Measurements from ENCODE around the gene SCN4A.
"Not testable (repeated sequence)": the region's sequence is repeated elsewhere in the genome, so short reads cannot be mapped to it uniquely, and the experiment has no call there.

SCN4A gene

GRCh38 chr17:63984651-63985386, 12.1 kb upstream of the SCN4A start:
- peak; percentile 49 for DNase-seq

GRCh38 chr17:63984236-63984635, 11.5 kb upstream of the SCN4A start:
- no peak for DNase-seq

DNA sequence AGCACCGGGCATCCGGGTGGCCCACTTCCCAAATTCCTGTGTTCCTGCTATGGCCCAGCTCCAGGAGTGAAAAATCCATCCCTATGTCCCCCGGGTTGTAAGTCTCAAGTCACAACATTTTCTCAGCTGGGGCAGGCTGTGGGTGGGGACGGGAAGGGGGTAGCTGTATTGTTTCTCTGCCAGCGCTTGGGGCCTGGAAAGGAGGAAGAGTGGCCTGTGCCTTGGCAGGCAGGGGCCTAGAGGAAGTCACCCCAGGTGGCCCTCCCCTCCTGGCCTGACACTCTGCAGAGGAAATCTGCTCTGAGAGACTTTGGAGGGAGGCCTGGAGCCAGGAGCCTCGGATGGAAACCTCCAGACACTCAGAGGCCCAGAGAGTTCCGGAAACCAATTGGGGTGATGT, 10.6 kb upstream of the SCN4A start:
- no peak for DNase-seq

GRCh38 chr17:63982641-63983040, 9.9 kb upstream of the SCN4A start:
- not testable (repeated sequence) for DNase-seq

DNA sequence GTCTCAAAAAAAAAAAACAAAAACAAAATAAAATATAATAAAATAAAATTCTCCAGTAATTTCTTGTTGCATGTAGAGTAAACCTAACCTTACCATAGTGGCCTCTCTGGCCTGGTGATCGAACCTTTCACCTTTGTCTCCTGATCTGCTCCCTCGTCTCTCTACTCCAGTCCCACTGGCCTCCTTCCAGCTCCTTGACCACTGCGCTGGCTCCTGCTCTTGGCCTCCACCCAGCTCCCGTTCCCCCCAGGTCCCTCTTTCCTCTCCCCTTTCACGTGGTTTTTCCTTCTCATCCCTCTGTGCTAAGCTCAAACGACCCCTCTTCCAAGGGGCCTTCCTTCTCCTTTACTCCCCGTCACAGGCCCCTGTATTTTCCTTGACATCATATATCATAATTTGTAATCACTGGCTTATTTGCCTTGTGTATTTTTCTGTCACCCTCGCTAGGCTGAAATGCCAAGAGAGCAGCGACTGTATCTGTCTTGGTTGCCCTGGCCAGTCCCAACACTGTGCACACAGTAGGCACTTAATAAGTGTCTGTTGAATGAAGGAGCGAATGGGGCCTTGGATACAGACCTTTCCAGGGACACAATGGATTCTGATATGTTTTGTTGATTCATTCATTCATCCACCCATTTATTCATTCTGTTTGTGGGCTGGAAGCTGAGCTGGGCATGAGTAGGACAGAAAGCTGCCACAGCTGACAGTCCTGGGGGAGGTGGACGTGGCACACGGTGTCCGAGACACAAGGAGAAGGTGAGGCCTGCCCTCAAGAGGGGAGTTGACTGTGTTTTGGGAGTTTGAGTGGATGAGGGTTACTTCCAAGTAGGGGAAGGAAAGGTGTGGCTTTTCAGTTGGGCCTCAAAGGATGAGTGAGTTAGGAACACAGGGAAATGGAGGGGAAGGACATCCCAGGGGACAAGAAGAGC, 5.8 kb upstream of the SCN4A start:
- no peak for DNase-seq

DNA sequence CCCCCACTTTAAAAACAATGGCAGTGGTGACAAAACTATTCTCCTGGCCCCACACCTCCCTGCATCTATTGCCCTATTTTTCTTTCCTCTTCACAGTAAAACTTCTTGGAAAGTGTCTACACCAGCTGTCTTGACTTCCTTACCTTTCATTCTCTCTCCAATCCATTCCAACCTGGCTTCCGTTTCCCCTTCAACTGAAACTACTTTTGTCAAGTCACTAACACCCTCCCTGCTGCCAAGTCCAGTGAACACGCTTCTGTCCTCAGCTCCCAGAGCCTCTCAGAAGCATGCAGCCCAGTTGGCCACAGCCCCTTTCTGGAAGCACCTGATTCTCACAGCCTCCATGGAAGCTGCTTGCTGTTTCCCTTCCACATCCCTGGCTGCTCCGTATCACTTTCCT, 4.0 kb upstream of the SCN4A start:
- DNase-seq, result no peak

DNA sequence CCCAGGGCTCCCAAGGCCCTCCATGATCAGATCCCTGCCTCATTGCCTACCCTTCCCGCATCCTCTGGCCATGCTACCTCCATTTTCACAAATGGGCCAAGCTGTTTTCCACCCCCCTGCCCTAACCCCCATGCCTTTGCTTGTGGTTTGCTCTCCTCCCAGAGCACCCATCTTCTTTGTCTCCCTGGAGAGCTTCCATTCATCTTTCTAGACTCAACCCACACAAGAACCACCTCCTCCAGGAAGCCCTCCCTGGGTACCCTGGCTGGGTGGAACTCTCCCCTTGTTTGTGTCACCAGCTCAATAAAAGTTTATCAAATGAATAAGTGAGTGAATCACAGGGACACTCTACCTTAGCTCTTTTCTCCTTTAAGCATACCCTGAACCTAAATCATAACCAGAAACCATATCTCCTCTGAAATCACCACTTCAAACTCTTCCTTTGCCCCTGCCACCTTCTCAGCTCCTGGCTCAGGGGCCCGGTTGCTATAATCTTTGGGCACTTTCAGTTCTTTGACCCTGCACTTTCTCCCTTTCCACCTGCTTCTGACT, 2.9 kb upstream of the SCN4A start:
- DNase-seq, result no peak

- no peak for DNase-seq
These were observed 2.0 kb upstream of the SCN4A start for GRCh38 chr17:63974594-63975192.

DNA sequence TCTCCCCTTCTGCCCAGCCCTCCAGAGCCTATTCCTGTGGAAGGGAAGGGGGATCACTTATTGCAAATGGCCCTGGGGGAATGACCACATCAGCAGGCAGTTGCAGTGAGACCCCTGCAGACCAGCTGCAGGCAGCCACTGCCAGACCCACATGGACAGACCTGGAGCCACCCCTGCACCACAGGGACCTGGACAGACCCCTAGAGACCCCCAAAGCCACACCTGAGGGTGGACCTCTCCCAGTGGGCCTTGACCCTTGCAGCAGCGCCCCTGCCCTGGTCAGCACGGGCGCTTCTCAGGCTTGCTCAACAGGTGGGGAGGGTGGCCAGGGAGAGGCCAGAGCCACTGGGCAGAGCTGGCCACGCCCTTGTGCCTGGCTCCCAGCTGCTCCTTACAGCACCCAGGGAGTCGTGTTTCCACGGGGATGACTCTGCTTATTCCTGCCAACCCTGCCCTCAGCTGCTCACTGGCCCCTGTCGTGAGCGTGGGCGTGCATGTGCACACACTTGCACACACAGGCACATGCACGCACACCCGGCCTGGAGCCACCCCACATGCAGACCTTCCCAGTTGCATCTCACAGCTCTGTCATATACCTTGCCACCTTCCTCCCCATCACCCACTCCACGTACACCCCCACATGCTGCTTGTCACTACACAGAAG, 1.3 kb upstream of the SCN4A start:
- DNase-seq, result no peak

GRCh38 chr17:63973247-63973646, 529 bp upstream of the SCN4A start:
- no peak for DNase-seq

DNA sequence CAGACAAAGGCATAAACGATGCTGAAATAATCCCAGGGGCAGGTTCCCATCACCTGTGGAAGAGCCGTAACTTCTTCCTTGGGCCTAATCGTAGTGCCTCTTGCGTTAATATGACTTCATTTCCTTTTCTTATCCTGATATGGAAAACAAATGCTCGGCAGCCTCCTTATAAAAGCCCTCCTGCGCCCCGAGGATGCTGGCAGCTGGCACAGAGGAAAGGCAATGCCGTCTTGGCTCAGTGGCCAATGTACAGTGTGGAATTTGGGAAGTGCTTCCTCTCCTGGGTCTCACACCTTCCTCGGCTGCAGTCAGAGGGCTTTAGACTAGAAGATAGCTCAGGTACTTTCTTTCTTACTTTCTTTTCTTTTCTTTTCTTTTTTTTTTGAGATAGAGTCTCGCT, 3.4 kb downstream of the SCN4A start:
- no peak for DNase-seq

GRCh38 chr17:63967953-63968352, 4.8 kb downstream of the SCN4A start:
- DNase-seq, result no peak

DNA sequence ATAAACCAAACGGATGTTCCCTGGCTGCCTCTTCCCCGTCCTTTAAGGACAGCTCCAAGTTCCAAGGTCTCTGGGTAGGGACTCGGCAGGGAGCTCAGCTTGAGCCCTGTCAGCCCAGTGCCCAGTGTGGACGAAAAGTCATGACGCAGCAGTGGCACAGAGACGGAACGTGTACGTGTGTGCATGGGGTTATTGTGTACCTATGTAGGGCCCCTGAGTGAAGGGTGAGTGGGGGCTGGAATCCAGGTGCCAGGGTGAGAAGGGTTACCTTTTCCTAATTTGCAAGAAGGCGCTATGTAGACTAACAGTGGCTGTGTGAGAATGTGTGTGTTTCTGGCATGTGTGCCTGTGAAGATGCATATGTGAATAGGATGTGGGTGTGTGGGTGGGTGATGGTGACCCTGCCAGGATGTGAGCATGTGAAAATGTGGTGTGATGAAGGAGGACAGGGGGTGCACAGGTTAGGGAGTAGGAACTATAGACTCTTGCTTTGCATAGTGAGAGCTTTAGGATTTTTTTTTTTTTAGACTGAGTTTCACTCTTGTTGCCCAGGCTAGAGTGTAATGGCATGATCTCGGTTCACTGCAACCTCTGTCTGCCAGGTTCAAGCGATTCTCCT, 6.0 kb downstream of the SCN4A start:
- DNase-seq, result no peak

- no peak for DNase-seq
These were observed 9.6 kb downstream of the SCN4A start for GRCh38 chr17:63963123-63963522.

GRCh38 chr17:63962298-63962744, 10.4 kb downstream of the SCN4A start:
- no peak for DNase-seq

- DNase-seq, result no peak
These were observed 11.1 kb downstream of the SCN4A start for GRCh38 chr17:63961355-63962212.

- DNase-seq, result no peak
These were observed 12.3 kb downstream of the SCN4A start for GRCh38 chr17:63960430-63960829.

- no peak for DNase-seq
These were observed 12.7 kb downstream of the SCN4A start for GRCh38 chr17:63960006-63960405.

DNA sequence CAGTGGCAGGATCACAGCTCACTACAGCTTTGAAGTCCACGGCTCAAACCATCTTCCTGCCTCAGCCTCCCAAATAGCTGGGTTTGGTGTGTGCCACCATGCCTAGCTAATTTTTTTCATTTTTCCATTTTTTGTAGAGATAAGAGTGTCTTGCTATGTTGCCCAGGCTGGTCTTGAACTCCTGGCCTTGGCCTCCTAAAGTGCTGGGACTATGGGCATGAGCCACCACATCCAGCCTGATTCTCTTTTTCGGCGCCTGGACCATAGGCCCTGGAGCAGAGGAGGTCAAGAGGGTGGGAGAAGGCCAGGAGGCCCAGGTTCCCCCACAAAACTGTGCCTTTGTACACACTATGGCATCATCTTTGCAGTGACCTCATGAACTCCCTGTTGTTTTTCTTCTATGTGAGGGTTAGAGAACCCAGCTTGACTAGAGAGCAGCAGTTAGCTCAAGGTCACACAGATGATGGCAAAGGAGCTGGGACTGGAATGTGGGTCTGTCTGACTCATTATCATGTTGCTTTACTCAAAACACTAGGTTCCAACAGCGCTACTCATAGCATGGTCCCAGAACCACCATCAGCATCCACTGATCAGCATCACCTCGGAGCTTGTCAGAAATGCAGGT, 16.3 kb downstream of the SCN4A start:
- no peak for DNase-seq

GRCh38 chr17:63955791-63956190, 16.9 kb downstream of the SCN4A start:
- no peak for DNase-seq

DNA sequence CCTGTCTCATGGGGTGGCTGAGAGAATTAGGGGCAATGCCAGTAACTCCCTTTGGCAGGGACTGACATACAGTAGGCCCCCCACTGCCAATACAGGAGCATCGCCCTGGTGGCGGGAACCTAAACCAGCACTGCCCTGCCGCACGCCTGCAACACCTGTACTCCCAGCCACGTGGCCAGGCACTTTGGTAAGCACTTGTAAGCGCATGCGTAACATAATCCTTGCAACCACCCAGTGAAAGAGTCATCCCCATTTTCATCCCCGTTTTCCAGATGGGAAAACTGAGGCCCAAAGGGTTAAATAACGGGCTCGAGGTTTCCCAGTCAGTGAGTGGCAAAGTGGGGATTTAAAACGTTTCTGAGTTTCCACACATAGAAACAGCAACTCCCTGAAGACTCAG, 17.5 kb downstream of the SCN4A start:
- no peak for DNase-seq
